Retinal pigment epithelial cell (primary cell): ENCODE data around the gene TSC22D4.

ENCODE experiments used
- DNase-seq: peaks from one replicate; pipeline ENCODE4 v3.0.0-alpha.2; 2010; ENCODE audit warnings: low read depth
- H3K4me3 ChIP-seq: 2 replicates; pipeline ENCODE4 v1.5.1; 2011; ENCODE audit warnings: mild to moderate bottlenecking, low read length, control low read depth, moderate library complexity
- TF ChIP-seq, protein P1 (sequence below): conservative IDR thresholded peaks from 2 replicates; pipeline ENCODE4 v1.5.1; 2011; ENCODE audit warnings: low read depth, low read length, control low read depth, inconsistent platforms

Gene TSC22D4

DNA sequence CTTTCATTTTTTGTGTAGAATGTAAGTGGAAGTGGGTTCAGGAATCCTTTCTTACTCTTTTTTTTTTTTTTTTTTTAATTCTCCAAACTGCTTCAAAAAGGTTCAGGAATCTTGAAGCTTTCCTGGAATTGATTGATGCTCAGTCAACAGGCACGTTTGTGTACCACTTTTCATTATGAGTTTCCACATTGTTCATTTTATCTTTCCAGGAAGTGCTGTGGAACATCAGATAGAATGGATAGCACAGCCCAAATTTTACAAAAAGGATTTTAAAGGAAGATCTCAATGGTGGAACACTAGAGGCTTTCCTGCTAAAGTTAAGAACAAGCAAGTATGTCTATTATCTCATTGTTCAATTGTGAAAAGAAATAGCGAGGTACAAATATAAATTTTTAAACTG is 40.8 kb downstream of the TSC22D4 start:
- TF ChIP-seq, protein P1, sequence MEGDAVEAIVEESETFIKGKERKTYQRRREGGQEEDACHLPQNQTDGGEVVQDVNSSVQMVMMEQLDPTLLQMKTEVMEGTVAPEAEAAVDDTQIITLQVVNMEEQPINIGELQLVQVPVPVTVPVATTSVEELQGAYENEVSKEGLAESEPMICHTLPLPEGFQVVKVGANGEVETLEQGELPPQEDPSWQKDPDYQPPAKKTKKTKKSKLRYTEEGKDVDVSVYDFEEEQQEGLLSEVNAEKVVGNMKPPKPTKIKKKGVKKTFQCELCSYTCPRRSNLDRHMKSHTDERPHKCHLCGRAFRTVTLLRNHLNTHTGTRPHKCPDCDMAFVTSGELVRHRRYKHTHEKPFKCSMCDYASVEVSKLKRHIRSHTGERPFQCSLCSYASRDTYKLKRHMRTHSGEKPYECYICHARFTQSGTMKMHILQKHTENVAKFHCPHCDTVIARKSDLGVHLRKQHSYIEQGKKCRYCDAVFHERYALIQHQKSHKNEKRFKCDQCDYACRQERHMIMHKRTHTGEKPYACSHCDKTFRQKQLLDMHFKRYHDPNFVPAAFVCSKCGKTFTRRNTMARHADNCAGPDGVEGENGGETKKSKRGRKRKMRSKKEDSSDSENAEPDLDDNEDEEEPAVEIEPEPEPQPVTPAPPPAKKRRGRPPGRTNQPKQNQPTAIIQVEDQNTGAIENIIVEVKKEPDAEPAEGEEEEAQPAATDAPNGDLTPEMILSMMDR, result no peak
- no peak for DNase-seq
- H3K4me3 ChIP-seq, result no peak overlapping the region

DNA sequence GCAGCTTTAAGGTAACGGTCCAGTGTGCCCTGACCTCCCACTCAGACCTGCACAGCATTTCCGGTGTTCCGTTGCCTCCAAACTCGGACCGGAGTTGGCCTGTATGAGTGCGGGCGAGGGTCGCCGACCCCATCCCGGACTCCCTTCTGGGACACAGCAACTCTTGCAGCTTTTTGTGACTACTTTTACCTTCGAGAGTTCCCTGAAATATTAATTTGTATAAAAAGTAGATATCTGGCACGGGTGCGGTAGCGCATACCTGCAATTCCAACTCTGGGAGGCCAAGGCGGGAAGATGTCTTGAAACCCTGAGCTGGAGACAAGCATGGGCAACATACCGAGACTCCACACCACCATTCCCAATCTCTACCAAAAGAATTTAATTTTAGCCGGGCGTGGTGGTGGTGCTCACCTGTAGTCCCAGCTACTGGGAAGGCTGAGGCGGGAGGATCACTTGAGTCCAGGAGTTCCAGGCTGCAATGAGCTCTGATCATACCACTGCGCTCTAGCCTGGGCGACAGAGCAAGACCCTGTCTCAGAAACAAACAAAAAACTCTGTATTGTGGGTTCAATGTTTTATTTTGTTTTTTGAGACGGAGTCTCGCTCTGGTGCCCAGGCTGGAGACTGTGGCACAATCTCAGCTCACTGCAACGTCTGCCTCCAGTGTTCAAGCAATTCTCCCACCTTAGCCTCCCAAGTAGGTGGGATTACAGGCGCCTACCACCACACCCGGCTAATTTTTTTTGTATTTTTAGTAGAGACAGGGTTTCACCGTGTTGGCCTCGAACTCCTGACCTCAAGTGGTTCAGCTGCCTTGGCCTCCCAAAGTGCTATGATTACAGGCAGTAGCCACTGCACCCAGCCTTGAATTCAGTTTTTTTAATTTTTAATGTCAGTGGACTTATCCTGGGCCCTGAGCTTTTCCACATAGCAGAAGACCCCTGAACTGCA is 41.6 kb downstream of the TSC22D4 start:
- H3K4me3 ChIP-seq, result no peak overlapping the region
- no peak for DNase-seq
- TF ChIP-seq, protein P1, result no peak

DNA sequence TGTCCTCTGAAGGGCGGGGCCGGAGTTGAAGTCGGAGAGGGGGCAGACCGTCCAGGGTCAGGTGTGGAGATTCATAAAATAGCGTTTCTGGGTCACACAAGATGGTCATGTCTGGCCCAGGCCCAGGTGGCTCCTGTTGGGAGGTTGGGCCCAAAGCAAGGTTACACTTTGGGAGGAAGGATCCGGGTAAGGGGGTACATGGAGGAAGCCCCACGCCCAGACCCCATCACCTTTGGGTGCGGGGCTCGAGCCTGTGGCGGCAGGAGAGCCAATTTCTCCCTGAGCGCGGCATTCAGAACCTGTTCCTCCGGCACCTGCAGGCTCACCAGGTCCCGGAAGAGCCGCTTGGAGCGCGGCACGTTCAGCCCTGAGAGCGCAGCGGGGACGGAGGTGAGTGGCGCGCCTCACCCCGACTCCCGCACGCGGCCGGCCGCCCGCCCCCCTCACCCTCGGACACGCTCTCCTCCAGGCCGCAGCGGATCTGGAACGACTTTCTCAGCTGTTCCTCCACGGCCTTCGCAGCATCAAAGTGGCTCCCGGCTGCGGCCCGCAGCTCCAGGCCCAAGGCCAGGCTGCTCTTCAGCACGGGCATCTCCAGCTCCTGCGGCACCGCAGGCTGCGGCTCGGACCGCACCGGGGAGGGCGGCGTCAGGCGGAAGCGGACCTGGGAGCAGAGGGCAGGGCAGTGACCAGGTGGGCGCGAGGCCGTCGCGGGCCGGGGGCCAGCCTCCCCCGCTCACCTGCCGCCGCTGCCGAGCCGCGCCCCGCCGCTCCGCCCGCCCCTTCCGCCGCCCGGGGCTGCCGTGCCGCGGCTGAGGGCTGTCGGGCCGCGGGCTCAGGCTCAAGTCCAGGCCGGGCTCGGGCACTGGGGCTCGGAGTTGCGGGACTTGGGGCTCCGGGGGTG is 43.4 kb downstream of the TSC22D4 start:
- H3K4me3 ChIP-seq, result peak overlapping the region; percentile 83
- TF ChIP-seq, protein P1, result no peak
- DNase-seq, result no peak

DNA sequence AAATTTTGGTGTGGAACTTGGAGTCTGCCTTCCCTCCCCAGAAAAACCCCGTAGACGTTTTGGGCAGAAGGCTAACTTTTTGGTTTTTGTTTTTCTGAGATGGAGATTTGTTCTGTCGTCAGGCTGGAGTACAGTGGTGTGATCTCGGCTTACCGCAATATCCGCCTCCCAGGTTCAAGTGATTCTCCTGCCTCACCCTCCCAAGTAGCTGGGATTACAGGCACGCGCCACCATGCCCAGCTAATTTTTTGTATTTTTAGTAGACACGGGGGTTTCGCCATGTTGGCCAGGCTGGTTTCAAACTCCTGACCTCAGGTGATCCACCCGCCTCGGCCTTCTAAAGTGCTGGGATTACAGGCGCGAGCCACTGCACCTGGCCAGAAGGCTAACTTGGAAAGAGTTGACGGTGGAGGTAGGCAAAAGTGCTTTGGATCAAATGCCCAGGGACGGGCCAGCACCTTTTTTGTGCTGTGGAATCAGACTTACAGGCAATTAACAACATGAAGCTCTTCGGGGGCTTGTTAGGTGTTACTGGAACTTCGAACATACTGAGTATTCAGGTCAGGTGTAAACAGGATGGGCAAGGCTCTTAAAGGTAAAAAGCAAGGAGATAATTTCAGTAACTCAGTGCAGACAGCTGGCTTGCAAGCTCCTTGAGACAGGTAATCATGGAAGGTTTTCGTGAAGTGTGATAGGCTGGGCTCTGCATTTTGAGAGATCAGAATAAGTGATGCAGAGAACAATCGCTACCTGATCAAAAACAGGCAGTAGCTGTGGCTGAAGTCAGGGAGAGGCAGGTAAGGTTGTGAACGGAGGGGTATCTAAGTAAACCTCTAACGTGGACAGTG is 44.5 kb downstream of the TSC22D4 start:
- H3K4me3 ChIP-seq, result peak overlapping the region; percentile 83
- DNase-seq, result no peak
- TF ChIP-seq, protein P1, result no peak

DNA sequence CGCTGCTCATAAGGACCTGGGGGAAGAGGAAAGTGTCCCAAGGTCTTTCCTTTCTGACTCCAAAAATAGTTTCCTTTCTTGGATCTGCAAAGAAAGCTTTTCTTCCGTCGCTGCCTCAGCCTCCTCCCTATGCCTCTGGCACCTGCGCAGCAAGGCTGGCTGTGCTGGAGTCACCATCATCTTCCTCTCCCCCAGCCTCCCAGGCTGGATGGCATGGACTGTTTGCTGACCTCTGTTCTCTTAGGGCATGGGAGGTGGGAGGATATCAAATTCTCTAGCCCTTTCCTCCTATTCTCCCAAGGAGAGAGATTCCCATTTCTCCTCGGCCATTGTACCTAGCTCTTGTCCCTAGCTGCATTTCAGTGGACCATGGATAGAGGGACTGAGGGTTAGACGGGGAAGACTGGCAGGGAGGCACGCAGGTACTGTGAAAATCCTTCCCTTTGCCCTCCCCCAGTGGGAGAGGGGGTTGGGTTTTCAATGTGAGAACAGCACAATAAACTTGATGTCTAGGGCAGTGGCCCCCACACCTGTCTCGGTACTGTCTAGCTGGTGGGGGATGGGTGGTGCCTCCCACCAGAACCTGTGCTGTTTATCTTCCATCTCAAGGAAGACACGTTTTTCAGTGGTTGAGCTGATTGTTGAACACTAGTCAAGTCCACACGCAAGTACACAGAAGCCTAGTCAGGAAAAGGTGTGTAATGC is 45.3 kb downstream of the TSC22D4 start:
- DNase-seq, result no peak
- TF ChIP-seq, protein P1, result no peak
- H3K4me3 ChIP-seq, result no peak overlapping the region

DNA sequence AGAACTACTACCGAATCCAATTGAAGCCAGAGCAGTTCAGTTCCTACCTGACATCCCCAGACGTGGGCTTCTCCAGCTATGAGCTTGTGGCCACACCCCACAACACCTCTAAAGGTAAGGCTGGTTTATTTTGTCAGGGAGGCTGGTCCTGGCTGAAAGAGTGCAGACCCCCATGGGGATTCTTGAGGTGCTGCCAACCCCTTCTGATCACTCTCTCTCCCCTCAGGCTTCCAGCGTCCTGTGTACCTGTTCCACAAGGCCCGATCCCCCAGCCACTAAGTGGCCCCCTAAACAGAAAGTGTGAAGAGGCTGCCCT is 45.8 kb downstream of the TSC22D4 start:
- DNase-seq, result no peak
- TF ChIP-seq, protein P1, result no peak

More for the DNA sequence above, 45.8 kb downstream of the TSC22D4 start:
- no peak overlapping the region for H3K4me3 ChIP-seq
